Measurements from ENCODE around the gene SPPL3.
"Not testable (repeated sequence)": the region's sequence is repeated elsewhere in the genome, so short reads cannot be mapped to it uniquely, and the experiment has no call there.

SPPL3 gene

GRCh38 chr12:120844297-120844696 is 59.9 kb downstream of the SPPL3 start:
- DNase-seq (ENCODE audit: low read depth), result no peak

- DNase-seq (ENCODE audit: low read depth), result no peak
Observed at GRCh38 chr12:120843472-120843871, 60.7 kb downstream of the SPPL3 start.

- DNase-seq (ENCODE audit: low read depth), result no peak
Observed at GRCh38 chr12:120842595-120842994, 61.6 kb downstream of the SPPL3 start.

GRCh38 chr12:120841525-120841924 is 62.6 kb downstream of the SPPL3 start:
- no peak for DNase-seq (ENCODE audit: low read depth)

GRCh38 chr12:120839503-120839902 is 64.7 kb downstream of the SPPL3 start:
- no peak for DNase-seq (ENCODE audit: low read depth)

GRCh38 chr12:120838629-120839383 is 65.4 kb downstream of the SPPL3 start:
- not testable (repeated sequence) for DNase-seq (ENCODE audit: low read depth)

GRCh38 chr12:120836114-120836684 is 68.0 kb downstream of the SPPL3 start:
- no peak for DNase-seq (ENCODE audit: low read depth)

GRCh38 chr12:120835657-120836056 is 68.5 kb downstream of the SPPL3 start:
- DNase-seq (ENCODE audit: low read depth), result no peak

GRCh38 chr12:120835304-120835612 is 68.9 kb downstream of the SPPL3 start:
- DNase-seq (ENCODE audit: low read depth), result no peak

GRCh38 chr12:120834489-120835303 is 69.5 kb downstream of the SPPL3 start:
- no peak for DNase-seq (ENCODE audit: low read depth)

- no peak for DNase-seq (ENCODE audit: low read depth)
Observed at GRCh38 chr12:120833849-120834248, 70.3 kb downstream of the SPPL3 start.

- DNase-seq (ENCODE audit: low read depth), result no peak
Observed at GRCh38 chr12:120832737-120833136, 71.4 kb downstream of the SPPL3 start.

GRCh38 chr12:120831648-120832267 is 72.4 kb downstream of the SPPL3 start:
- DNase-seq (ENCODE audit: low read depth), result no peak

GRCh38 chr12:120830966-120831365 is 73.2 kb downstream of the SPPL3 start:
- no peak for DNase-seq (ENCODE audit: low read depth)

GRCh38 chr12:120830052-120830940 is 73.9 kb downstream of the SPPL3 start:
- no peak for DNase-seq (ENCODE audit: low read depth)

GRCh38 chr12:120826335-120826734 is 77.8 kb downstream of the SPPL3 start:
- DNase-seq (ENCODE audit: low read depth), result no peak

- no peak for DNase-seq (ENCODE audit: low read depth)
Observed at GRCh38 chr12:120825337-120825736, 78.8 kb downstream of the SPPL3 start.

- DNase-seq (ENCODE audit: low read depth), result no peak
Observed at GRCh38 chr12:120822832-120823503, 81.2 kb downstream of the SPPL3 start.

- no peak for DNase-seq (ENCODE audit: low read depth)
Observed at GRCh38 chr12:120821878-120822277, 82.3 kb downstream of the SPPL3 start.

GRCh38 chr12:120820884-120821510 is 83.2 kb downstream of the SPPL3 start:
- DNase-seq (ENCODE audit: low read depth), result no peak

GRCh38 chr12:120818416-120818815 is 85.7 kb downstream of the SPPL3 start:
- no peak for DNase-seq (ENCODE audit: low read depth)
